CD4-positive, alpha-beta T cell treated with Interleukin-4 for 1 hour (primary cell): ENCODE data around the gene CHCHD3.
"Not testable (repeated sequence)": the region's sequence is repeated elsewhere in the genome, so short reads cannot be mapped to it uniquely, and the experiment has no call there.

Experiments
- DNase-seq, 2 donors: peaks; one replicate each; pipeline ENCODE4 v3.0.0-alpha.2; 2020 to 2022

Gene CHCHD3

DNA sequence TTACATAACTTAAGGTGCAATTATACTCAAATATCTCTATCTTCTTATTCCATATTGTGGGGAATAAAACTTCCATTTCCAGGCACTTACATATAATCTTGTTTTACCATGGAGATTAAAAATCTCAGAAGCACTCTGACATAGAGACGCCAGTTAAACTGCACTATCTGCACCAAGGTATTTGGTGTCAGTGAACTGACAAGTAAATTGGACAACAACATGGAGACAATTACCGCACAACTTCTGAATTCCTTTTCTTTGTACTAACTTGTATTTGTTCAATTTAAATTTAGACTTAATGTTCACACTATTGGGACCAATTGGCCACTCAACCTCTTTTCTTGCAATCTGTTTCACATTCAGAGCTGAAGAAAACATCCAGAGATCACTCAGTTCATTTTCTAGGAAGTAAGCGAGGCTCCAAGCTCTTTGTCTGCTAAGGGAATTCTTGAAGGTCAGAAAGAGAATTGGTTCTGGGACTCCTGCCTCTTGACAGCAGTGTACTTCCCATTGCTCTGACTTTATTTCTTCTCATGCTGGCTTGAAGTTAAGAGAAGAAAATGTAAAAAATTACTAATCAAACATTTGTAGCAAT lies 184.7 kb downstream of the CHCHD3 start:
- DNase-seq = no peak

DNA sequence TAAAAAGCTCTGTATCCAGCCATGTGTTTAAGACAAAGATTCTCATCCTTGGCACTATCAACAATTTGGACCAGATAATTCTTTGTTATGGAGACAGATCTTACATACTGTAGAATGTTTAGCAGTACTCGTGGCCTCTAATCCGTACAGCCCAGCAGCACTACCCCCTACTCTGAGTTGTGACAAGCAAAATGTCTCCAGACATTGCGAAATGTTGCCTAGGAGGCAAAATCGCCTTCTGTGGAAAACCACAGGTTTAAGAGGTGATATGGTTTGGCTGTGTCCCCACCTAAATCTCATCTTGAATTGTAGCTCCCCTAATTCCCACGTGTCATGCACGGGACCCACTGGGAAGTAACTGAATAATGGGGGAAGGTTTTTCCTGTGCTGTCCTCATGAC lies 186.7 kb downstream of the CHCHD3 start:
- DNase-seq = no peak

DNA sequence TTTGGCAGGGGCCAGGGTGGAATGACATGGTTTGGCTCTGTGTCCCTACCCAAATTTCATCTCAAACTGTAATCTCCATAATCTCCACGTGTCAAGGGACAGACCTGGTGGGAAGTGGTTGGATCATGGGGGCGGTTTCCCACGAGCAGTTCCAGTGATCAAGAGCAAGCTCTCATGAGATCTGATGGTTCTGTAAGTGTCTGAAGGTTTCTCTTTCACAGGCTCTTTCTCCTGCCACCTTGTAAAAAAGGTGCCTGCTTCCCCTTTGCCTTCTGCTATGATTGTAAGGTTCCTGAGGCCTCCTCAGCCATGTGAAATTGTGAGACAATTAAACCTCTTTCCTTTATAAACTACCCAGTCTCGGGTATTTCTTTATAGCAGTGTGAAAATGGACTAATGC lies 188.3 kb downstream of the CHCHD3 start:
- no peak for DNase-seq

DNA sequence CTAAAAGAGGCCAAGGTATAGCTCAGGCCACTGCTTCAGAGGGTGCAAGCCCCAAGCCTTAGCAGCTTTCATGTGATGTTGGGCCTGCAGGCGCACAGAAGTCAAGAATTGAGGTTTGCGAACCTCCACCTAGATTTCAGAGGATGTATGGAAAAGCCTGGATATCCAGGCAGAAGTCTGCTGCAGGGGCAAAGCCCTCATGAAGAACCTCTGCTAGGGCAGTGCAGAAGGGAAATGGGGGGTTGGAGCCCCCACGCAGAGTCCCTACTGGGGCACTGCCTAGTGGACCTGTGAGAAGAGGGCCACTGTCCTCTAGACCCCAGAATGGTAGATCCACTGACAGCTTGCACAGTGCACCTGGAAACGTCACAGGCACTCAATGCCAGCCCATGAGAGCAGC lies 189.1 kb downstream of the CHCHD3 start:
- not testable (repeated sequence) for DNase-seq

DNA sequence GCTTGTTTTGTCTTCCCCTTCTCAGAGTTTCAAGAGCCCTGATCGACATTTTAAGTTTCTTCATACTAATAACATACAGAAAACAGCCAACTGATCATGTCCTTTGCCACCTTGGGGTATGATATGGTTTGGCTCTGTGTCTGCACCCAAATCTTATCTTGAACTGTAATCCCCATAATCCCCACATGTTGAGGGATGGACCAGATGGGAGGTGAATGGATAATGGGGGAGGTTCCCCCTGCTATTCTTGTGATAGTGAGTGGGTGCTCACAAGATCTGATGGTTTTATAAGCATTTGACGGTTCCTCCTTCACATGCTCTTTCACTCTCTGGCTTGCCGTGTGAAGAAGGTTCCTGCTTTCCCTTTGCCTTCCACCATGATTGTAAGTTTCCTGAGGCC lies 190.3 kb downstream of the CHCHD3 start:
- DNase-seq = no peak

DNA sequence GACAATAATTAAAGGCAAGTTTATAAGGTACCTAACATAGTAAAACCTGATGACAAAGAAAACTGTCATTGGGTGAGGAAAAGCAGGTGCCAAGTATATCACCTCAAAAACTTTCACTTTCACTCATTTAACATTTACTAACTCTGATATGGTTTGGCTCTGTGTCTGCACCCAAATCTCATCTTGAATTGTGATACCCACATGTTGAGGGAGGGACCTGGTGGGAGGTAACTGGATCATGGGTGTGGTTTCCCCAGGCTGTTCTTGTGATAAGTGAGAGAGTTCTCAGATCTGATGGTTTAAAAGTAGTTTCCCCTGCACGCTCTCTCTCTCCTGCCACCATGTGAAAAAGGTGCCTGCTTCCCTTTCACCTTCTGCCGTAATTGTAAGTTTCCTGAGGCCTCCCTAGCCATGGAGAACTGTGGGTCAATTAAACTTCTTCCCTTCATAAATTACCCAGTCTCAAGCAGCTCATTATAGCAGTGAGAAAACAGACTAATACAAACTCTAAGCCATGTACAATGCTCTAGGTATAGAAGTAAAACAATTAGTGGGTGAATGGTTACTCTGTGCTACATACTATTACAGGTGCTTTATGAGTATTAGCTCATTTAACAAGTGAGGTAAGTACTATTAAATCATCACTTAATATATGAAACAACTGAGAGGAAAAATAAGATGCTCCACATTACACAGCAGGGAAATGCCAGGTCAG lies 199.0 kb downstream of the CHCHD3 start:
- DNase-seq = peak; percentile 12 to 45

DNA sequence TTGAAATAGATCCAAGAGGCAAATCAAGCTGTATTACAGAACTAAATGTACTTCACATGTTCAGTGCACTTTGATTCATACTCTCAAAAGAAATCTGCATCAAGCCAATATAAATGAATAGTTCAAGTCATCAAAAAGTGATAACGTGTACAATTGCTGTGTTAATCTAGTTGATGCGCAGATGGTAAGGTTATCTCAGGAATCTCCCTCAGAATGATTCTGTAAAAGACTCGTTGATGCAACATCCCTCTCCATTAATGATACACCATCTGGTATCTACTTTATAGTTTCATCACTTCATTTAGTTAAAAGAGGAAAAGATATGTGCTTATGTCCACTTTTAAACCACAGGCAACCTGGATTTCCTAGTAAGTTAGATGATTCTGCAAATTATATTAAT lies 200.6 kb downstream of the CHCHD3 start:
- no peak for DNase-seq

DNA sequence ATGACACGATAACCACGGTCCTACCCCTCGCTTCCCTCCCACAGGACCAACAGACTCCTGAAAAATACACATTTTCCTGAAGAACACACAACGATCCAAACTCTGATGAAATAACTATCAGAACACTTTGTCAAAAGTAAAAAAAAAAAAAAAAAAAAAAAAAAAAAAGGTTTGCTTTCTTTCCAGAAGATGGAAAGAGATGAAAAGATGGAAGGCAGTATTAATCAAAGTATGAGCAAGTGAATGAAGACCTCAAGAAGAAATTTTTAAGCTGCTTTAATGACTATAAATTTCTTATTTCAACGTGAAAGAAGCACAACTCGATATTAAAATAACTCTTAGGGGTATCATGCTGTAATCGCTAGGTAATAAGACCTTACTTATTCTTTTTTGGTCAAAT lies 202.3 kb downstream of the CHCHD3 start:
- no peak for DNase-seq

DNA sequence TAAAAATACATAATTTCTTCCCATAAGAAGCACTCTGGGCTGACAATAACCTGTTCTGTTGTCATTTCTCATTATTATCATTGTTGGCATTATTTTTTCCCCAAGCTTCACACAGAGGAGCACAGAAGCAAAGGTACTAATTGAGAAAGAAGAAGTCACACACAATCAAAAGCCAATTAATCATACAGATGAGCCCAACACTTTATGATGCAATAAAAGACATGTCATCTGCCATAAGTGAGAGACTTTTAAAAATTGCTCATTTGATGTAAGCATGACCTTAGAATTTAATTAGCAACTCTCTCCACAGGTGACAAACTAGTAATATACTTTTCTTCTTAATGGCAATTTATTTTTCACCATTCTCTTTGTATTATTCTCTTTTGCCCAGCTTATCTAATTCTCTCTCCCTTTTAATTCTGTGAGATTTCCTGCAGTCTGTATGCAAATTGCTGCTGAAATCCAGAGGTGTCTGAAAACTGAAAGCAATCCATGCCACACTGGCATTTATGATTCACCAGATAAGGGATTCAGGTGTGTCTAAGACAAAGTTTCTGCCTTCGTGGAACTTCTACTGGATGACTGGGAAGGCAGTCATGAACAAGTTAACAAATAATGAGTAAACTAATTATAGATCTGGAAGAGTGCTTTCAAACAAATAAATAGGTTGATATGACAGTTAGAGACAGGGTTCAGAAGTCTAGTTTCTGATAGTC lies 203.5 kb downstream of the CHCHD3 start:
- no peak for DNase-seq

DNA sequence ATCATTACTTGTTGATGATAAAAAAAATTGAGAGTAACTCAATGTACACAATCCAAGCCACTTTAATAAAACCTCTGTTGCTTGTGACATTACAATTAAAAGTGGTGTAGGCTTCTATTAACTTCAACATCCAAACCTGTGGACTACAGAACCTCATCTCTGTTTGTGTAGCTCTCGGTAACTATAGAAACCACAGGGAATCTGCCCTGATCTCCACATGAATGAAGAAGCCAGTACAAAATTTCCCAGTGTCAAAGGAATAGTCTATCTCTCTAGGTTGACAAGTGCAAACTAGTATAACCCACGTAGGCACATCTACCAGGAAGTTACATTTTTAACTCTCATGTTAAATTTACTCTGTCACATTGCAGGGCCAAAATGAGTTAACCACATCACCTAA lies 204.3 kb downstream of the CHCHD3 start:
- DNase-seq = no peak

DNA sequence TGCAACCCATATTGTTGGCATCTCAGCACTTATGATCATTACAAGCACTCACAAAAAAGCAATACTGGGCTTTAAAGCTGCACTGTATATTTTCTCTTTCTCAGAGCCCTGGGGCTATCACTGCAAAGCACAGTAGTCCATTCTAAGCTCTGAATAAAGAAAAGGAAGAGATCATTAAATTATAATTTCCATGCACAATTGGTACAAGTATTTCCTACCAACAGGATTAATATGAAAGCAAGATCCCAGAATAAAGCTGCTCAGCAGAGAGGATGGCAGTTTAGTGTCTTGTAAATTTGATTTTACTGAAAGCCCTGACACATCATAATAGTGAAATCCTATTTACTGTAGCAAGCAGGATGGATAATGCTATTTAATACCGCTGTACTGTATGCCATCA lies 205.3 kb downstream of the CHCHD3 start:
- no peak for DNase-seq

DNA sequence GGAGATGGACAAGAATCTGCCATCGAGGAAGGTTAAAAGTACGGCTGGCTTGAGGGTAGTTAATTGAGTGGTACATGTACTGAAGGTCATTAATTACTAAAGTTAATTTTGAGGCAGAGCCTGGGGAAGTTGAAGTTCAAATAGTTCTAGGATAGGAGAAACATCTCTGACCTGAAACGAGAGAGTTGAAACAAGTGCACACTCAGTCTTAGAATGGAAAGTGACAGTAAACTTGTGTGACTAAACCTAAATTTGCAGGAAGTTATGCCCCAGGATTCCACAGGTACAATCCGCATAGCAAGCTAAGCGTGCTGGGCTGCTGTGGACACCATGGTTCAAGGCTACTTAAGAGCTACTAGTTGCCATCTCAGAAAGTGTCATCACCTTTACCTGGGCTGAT lies 209.9 kb downstream of the CHCHD3 start:
- DNase-seq = no peak

DNA sequence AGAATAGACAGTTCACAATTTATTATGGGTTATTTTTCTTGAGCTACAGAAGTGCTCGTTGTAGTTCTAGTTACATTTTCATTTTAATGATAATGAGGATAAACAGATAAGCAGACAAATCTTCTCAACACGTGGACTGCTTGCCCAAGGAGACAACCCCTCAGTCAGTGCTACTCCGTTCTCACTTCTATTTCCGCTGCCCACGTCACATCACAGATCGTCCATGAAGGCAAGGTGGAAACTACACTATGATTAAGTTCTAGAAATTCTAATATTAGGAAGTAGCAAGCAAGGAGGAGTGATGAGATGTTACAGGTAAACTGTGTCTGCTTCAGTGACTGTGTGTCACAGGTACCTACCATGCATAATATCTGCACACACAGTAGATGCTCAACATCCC lies 210.5 kb downstream of the CHCHD3 start:
- DNase-seq = no peak

DNA sequence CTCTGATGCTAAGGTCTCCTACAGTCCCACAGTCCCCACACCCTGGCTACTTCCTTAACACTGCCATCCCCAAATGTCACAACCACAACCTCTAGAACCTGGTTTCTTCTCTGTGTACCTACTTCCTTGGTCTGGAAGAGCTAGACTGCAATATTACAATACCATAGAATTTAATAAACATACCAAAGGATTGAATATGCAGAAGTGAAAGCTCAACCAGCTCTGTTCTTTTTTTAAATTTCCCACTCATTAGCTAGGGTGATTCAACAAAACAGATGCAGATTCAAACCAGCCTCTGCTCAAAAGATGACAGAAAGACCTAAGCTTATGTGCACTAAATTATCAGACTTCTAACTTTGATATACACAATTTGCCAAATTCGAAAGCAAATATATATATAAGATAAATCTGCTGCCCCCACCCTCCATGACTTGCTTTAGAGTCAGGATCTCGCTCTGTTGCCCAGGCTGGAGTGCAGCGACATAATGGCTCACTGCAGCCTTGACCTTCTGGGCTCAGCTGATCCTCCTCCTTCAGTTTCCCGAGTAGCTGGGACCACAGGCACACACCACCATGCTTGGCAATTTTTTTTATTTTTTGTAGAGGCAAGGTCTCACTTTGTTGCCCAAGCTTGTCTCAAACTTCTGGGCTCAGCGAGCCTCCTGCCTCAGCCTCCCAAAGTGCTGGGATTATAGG lies 212.6 kb downstream of the CHCHD3 start:
- DNase-seq = no peak

DNA sequence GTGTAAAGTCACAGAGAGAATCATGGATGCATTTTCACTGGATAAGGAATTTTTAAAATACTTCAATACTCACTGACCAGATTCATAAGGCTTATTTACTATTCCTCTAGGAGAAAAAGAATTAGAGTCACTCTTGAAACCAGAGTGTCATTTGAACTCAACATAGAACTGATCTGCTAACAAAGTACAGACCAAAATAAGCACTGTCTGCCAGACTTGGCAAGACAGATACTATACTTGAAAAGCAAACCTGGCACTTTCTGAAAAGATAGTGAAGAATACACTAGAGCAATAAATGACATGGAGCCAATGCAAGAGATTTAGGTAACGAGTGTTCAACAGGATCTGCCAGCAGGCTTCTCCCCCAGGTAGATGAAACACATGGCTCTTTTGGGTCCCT lies 215.3 kb downstream of the CHCHD3 start:
- DNase-seq = no peak

DNA sequence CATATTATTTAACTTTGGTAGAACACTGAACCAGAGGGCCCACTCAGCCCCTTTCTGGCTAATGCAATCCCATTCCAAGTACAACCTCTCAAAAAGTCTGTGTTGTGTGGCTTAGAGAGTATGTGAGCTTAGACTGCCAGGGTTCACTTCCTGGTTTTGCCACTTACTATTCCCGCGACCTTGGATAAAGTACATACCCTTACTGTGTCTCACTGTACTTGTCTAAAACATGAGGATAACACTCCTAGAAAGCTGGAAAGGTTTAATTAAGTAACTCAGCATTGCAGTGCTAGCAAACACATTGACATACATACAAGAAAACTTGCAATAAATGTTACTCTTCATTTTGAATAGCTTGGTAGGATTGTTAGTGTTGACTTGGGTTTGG lies 215.8 kb downstream of the CHCHD3 start:
- DNase-seq = no peak

DNA sequence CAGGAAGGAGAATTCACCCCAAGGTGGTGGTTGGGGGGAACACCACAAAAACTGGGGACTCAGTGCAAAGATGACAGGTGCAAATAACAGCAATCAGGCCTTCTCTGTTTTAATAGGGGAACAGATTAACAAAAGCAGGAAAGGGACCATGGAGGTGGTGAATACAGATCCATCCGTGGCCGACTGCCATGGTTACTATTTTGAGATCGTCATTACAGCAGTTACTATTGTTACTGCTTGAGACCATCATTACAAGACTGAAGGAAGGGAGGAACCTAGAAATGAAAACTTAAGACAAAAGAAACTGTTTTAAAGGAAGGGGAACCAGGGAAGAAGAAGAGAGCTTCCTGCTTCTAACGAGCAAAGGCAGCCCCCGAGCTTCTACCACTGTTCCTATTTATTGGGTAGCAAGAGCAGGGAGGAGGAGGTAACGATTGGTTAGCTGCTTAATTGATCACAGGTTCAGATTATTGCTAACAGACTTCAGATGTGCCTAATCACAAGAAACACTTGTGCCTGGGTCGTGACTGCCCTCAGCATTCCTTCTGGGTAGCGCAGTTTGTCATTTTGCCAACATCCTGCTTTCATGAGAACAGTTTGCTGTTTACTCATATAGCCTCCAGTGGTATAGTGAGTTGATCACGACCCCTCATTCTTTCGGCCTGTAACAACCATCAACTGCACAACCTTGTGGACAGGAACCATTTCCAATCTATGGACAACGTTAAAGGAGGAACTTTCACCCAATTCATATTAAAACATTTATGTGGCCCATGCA lies 216.3 kb downstream of the CHCHD3 start:
- DNase-seq = no peak

DNA sequence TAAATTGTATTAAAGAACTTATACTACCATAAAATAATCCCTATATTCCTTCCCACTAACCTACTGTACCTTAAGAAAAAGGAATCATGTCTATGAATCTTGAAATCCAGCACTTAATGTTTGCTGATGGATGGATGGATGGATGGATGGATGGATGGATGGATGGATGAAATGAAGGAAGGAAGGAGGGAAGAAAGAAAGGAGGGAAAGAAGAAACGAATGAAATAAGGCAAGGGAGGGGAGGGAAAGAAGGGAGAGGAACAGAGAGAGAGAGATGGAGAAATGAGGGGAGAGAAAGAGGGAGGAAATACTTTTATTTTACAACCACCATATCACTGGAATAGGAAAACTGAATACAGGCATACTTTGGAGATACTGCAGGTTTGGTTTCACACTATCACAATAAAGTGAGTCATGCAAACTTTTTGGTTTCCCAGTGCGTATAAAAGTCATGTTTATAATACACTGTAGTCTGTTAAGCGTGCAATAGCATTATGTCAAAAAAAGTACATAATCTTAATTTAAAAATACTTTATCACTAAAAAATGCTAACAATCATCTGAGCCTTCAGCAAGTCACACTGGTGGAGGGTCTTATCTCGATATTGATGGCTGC lies 219.8 kb downstream of the CHCHD3 start:
- no peak for DNase-seq

DNA sequence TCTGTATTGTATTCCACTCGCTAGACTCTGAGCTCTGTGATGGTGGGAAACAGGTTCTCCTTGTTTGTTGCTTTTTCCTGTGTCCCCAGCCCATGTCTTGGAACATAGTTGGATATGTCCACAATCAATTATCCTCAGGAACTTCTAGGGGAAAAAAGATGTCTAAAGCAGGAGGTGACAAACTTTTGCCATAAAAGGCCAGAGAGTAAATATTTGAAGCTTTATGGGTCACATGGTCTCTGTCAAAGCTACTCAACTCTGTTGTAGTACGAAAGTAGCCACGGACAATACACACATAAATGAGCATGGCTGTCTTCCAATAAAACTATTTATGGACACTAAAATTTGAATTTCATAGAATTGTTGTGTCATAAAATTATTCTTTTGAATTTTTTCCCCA lies 220.5 kb downstream of the CHCHD3 start:
- no peak for DNase-seq

DNA sequence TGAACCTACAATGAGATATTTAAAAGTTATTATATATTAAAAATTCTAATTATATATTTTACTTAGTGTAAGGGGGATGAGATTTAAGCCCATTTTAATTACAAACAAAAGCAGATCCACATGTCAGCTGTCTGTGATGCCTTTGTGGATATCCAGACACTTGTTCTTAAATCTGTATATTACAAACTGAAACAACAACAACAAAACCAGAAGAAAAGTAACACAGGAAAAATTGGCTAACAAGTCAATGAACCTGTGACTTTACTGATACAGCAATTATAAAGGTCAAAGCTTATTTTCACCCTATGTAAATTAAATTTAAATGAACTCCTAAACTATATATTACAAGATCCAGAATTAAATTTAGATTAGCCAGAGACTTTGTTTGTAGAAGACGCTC lies 222.7 kb downstream of the CHCHD3 start:
- no peak for DNase-seq

DNA sequence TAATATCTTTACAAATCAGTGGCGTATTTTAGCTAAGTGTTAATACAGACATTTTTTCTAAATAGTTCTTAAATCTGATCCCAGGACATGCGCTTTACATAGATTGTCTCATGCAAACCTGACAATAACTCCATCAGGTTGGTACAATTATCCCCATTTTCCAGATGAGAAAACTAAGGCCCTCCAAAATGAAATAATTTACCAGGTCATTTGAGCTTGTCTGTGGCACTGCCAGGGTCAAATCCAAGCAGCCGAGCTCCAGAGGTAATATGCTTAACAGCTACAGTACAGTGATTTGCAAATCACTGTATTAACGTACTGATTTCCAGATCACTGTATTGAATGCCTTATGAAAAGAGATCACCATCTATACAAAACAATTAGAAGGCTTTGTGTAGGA lies 223.1 kb downstream of the CHCHD3 start:
- no peak for DNase-seq

DNA sequence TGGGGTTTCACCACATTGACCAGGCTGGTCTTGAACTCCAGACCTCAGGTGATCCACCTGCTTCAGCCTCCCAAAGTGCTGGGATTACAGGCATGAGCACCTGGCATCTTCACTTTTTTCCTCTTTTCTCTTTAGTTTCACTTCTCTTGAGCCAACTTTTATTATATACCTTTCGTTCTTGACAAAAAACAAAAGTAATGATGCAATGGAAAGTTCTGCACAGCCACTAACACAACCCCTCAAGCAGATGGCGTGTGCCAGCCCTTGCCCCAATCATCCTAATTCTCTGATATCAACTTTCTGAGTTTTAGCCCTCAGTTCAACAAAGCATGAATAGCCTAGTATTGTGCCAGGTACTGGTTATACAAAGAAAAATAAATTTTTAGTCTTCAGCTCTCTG lies 223.6 kb downstream of the CHCHD3 start:
- no peak for DNase-seq

DNA sequence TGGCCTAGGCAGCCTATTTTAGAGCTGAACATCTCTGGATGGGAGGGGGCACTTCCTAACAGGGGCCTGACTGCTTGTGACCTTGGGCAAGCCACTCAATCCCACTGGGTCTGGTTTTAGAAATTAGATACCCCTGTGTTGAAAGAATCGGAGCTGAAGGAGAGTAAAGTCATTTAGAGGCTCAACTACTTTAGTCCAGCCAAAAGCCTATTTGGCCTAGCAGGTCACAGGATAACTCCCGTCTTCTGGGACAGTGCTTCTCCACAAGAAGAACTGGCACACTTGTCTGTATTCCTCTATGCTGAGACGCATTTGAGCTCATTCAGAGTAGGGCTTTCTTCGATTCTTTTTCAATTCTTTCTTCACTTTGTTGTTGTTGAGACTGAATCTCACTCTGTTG lies 224.2 kb downstream of the CHCHD3 start:
- DNase-seq = no peak
